B cell (primary cell): Measurements from ENCODE around the gene SYNGR3. TPM values are rescaled to one million over a fixed set of nuclear protein-coding genes. Genes with fewer than 3 reads are reported as not detected.

Experiments used
- polyA plus RNA-seq: library from polyadenylated mRNA; depleted of rRNA; stranded (reverse); fragments of >200 nt; gene quantifications from 2 replicates; pipeline ENCODE4 v1.2.3, GENCODE V29; 2012
- small RNA-seq: library from RNA; depleted of rRNA; stranded (forward); fragments of <200 nt; gene quantifications from one replicate; pipeline ENCODE3, GENCODE V24; 2012; ENCODE audit warnings: low replicate concordance, low read depth; ENCODE audit not compliant: insufficient read length
- total RNA-seq, 2 donors: library from RNA; stranded (reverse); fragments of 120-200 nt in 1 of 2; gene quantifications; 1 replicate in 1 of 2; 2 replicates in 1 of 2; pipeline versions ENCODE4 v1.2.3 to v1.2.4, GENCODE V29; 2013 to 2022

SYNGR3 gene
- total and polyA plus RNA-seq, 2 donors (not counting 1 experiment from before 2014, with no cell fraction given): 19.5 to 19.8 TPM

Small RNA genes lying within 50 kb of the gene (small RNA-seq; reads per million reads assigned to genes)
- gene AC005363.2 (not detected), gene RN7SL219P (not detected), gene SNORA10 (not detected), gene SNORA64 (not detected)

Other genes with a start within 250 kb of the SYNGR3 start
Only the 30 nearest of the 32 such genes appear.
- 57.3 and 63.2 TPM in 2 replicates for gene NME3, start 218.4 kb upstream of the SYNGR3 start, total RNA-seq
- 99.0 and 150 TPM in 2 replicates for gene NME3, start 218.4 kb upstream of the SYNGR3 start, polyA plus RNA-seq
- gene EME2, start 217.2 kb upstream of the SYNGR3 start, total RNA-seq: 42.5 and 43.9 TPM in 2 replicates
- gene EME2, start 217.2 kb upstream of the SYNGR3 start, polyA plus RNA-seq: 34.6 and 44.1 TPM in 2 replicates
- 44.6 and 54.5 TPM in 2 replicates for gene MRPS34, start 216.8 kb upstream of the SYNGR3 start, total RNA-seq
- gene MRPS34, start 216.8 kb upstream of the SYNGR3 start, polyA plus RNA-seq: 34.4 and 55.2 TPM in 2 replicates
- gene SPSB3, start 207.4 kb upstream of the SYNGR3 start, total RNA-seq: 91.2 and 95.5 TPM in 2 replicates
- gene SPSB3, start 207.4 kb upstream of the SYNGR3 start, polyA plus RNA-seq: 255 and 264 TPM in 2 replicates
- 50.2 and 52.6 TPM in 2 replicates for gene NUBP2, start 207.0 kb upstream of the SYNGR3 start, total RNA-seq
- 49.3 and 71.7 TPM in 2 replicates for gene NUBP2, start 207.0 kb upstream of the SYNGR3 start, polyA plus RNA-seq
- 0.22 TPM in 1 of 2 replicates, not detected in the other for gene IGFALS, start 196.3 kb upstream of the SYNGR3 start, total RNA-seq
- 0.49 and 0.63 TPM in 2 replicates for gene IGFALS, start 196.3 kb upstream of the SYNGR3 start, polyA plus RNA-seq
- gene HAGH, start 163.1 kb upstream of the SYNGR3 start, total RNA-seq: 49.7 and 50.6 TPM in 2 replicates
- 48.9 and 74.2 TPM in 2 replicates for gene HAGH, start 163.1 kb upstream of the SYNGR3 start, polyA plus RNA-seq
- 11.0 and 13.3 TPM in 2 replicates for gene FAHD1, start 162.8 kb upstream of the SYNGR3 start, total RNA-seq
- 7.2 and 14.5 TPM in 2 replicates for gene FAHD1, start 162.8 kb upstream of the SYNGR3 start, polyA plus RNA-seq
- not detected in 2 replicates for gene MEIOB, start 117.8 kb upstream of the SYNGR3 start, total RNA-seq
- gene MEIOB, start 117.8 kb upstream of the SYNGR3 start, polyA plus RNA-seq: not detected in 2 replicates
- gene HS3ST6, start 71.6 kb upstream of the SYNGR3 start, total RNA-seq: not detected in 2 replicates
- gene HS3ST6, start 71.6 kb upstream of the SYNGR3 start, polyA plus RNA-seq: not detected in 2 replicates
- gene MSRB1, start 46.8 kb upstream of the SYNGR3 start, total RNA-seq: 15.2 and 17.5 TPM in 2 replicates
- 4.4 and 8.5 TPM in 2 replicates for gene MSRB1, start 46.8 kb upstream of the SYNGR3 start, polyA plus RNA-seq
- not detected in 2 replicates for gene RPL3L, start 35.3 kb upstream of the SYNGR3 start, total RNA-seq
- not detected in 2 replicates for gene RPL3L, start 35.3 kb upstream of the SYNGR3 start, polyA plus RNA-seq
- 63.7 and 70.4 TPM in 2 replicates for gene NDUFB10, start 30.4 kb upstream of the SYNGR3 start, total RNA-seq
- gene NDUFB10, start 30.4 kb upstream of the SYNGR3 start, polyA plus RNA-seq: 76.9 and 92.6 TPM in 2 replicates
- gene RPS2, start 25.1 kb upstream of the SYNGR3 start, total RNA-seq: 3,155 and 3,261 TPM in 2 replicates
- 4,202 and 6,138 TPM in 2 replicates for gene RPS2, start 25.1 kb upstream of the SYNGR3 start, polyA plus RNA-seq
- 0.36 and 0.76 TPM in 2 replicates for gene RNF151, start 23.1 kb upstream of the SYNGR3 start, total RNA-seq
- 0.13 and 0.27 TPM in 2 replicates for gene RNF151, start 23.1 kb upstream of the SYNGR3 start, polyA plus RNA-seq
- 31.9 and 32.2 TPM in 2 replicates for gene TBL3, start 17.9 kb upstream of the SYNGR3 start, total RNA-seq
- 41.2 and 52.2 TPM in 2 replicates for gene TBL3, start 17.9 kb upstream of the SYNGR3 start, polyA plus RNA-seq
- 0.49 and 0.74 TPM in 2 replicates for gene NOXO1, start 8.5 kb upstream of the SYNGR3 start, total RNA-seq
- 0.30 and 1.0 TPM in 2 replicates for gene NOXO1, start 8.5 kb upstream of the SYNGR3 start, polyA plus RNA-seq
- gene GFER, start 5.8 kb upstream of the SYNGR3 start, total RNA-seq: 28.2 and 30.4 TPM in 2 replicates
- 15.6 and 16.1 TPM in 2 replicates for gene GFER, start 5.8 kb upstream of the SYNGR3 start, polyA plus RNA-seq
- gene ZNF598, start 19.9 kb downstream of the SYNGR3 start, total RNA-seq: 49.5 and 50.3 TPM in 2 replicates
- 61.1 and 61.5 TPM in 2 replicates for gene ZNF598, start 19.9 kb downstream of the SYNGR3 start, polyA plus RNA-seq
- 0.70 and 1.7 TPM in 2 replicates for gene NPW, start 29.8 kb downstream of the SYNGR3 start, total RNA-seq
- gene NPW, start 29.8 kb downstream of the SYNGR3 start, polyA plus RNA-seq: 0.13 and 0.36 TPM in 2 replicates
- 1.9 and 2.2 TPM in 2 replicates for gene NHERF2, start 36.9 kb downstream of the SYNGR3 start, total RNA-seq
- 1.5 and 1.8 TPM in 2 replicates for gene NHERF2, start 36.9 kb downstream of the SYNGR3 start, polyA plus RNA-seq
- gene NTHL1, start 57.9 kb downstream of the SYNGR3 start, total RNA-seq: 14.1 and 17.5 TPM in 2 replicates
- gene NTHL1, start 57.9 kb downstream of the SYNGR3 start, polyA plus RNA-seq: 20.1 and 27.6 TPM in 2 replicates
- gene TSC2, start 58.0 kb downstream of the SYNGR3 start, total RNA-seq: 188 and 194 TPM in 2 replicates
- gene TSC2, start 58.0 kb downstream of the SYNGR3 start, polyA plus RNA-seq: 128 and 134 TPM in 2 replicates
- 103 and 116 TPM in 2 replicates for gene PKD1, start 145.9 kb downstream of the SYNGR3 start, total RNA-seq
- 97.6 and 100 TPM in 2 replicates for gene PKD1, start 145.9 kb downstream of the SYNGR3 start, polyA plus RNA-seq
- 0.58 and 0.62 TPM in 2 replicates for gene RAB26, start 158.7 kb downstream of the SYNGR3 start, total RNA-seq
- 0.95 and 1.2 TPM in 2 replicates for gene RAB26, start 158.7 kb downstream of the SYNGR3 start, polyA plus RNA-seq
- gene TRAF7, start 165.8 kb downstream of the SYNGR3 start, total RNA-seq: 42.3 and 50.9 TPM in 2 replicates
- gene TRAF7, start 165.8 kb downstream of the SYNGR3 start, polyA plus RNA-seq: 30.4 and 46.1 TPM in 2 replicates
- gene CASKIN1, start 206.6 kb downstream of the SYNGR3 start, total RNA-seq: 0.05 TPM in 1 of 2 replicates, not detected in the other
- gene CASKIN1, start 206.6 kb downstream of the SYNGR3 start, polyA plus RNA-seq: 0.01 TPM in 1 of 2 replicates, not detected in the other
- gene MLST8, start 215.5 kb downstream of the SYNGR3 start, total RNA-seq: 36.1 and 39.0 TPM in 2 replicates
- 107 and 112 TPM in 2 replicates for gene MLST8, start 215.5 kb downstream of the SYNGR3 start, polyA plus RNA-seq
- gene BRICD5, start 220.9 kb downstream of the SYNGR3 start, total RNA-seq: 13.1 and 18.3 TPM in 2 replicates
- gene BRICD5, start 220.9 kb downstream of the SYNGR3 start, polyA plus RNA-seq: 11.9 and 16.8 TPM in 2 replicates
- gene PGP, start 224.9 kb downstream of the SYNGR3 start, total RNA-seq: 15.1 and 16.5 TPM in 2 replicates
- gene PGP, start 224.9 kb downstream of the SYNGR3 start, polyA plus RNA-seq: 13.4 and 15.4 TPM in 2 replicates